22Rv1 (cell line): ENCODE data around the gene CCN5.

Source experiments
- ZFX ChIP-seq: fragments of 450-650 bp; IDR thresholded peaks from 2 replicates; pipeline ENCODE4 v1.6.1; 2017; ENCODE audit warnings: antibody characterized with exemption, borderline replicate concordance
- TF ChIP-seq, protein P1 (sequence below): fragments of 450-650 bp; IDR thresholded peaks from 2 replicates; pipeline ENCODE4 v1.5.1; 2017; ENCODE audit warnings: mild to moderate bottlenecking

- TF ChIP-seq, protein P1, sequence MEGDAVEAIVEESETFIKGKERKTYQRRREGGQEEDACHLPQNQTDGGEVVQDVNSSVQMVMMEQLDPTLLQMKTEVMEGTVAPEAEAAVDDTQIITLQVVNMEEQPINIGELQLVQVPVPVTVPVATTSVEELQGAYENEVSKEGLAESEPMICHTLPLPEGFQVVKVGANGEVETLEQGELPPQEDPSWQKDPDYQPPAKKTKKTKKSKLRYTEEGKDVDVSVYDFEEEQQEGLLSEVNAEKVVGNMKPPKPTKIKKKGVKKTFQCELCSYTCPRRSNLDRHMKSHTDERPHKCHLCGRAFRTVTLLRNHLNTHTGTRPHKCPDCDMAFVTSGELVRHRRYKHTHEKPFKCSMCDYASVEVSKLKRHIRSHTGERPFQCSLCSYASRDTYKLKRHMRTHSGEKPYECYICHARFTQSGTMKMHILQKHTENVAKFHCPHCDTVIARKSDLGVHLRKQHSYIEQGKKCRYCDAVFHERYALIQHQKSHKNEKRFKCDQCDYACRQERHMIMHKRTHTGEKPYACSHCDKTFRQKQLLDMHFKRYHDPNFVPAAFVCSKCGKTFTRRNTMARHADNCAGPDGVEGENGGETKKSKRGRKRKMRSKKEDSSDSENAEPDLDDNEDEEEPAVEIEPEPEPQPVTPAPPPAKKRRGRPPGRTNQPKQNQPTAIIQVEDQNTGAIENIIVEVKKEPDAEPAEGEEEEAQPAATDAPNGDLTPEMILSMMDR, result no peak
- TF ChIP-seq ZFX, result no peak
Measured at GRCh38 chr20:44769481-44769863, 54.3 kb downstream of the CCN5 start.
